Loucy (cell line): ENCODE measurements around the gene TMEM183A.
"Not testable (repeated sequence)": the region's sequence is repeated elsewhere in the genome, so short reads cannot be mapped to it uniquely, and the experiment has no call there.

ENCODE experiments used
- H2AFZ ChIP-seq: fragments of 200-600 bp; sonication (generic); 2 replicates; pipeline ENCODE4 v1.6.0; 2016; ENCODE audit warnings: antibody characterized with exemption, mild to moderate bottlenecking, low read length, moderate library complexity
- H3F3A ChIP-seq: fragments of 200-600 bp; 2 replicates; pipeline ENCODE4 v1.6.0; 2016; ENCODE audit warnings: antibody characterized with exemption, low read depth, mild to moderate bottlenecking
- H3K27me3 ChIP-seq: fragments of 200-600 bp; sonication (generic); 2 replicates; pipeline ENCODE4 v1.6.1; 2014; ENCODE audit warnings: low read length, mild to moderate bottlenecking; ENCODE audit not compliant: insufficient read depth, poor library complexity, severe bottlenecking
- H3K36me3 ChIP-seq: fragments of 200-600 bp; sonication (generic); 2 replicates; pipeline ENCODE4 v1.6.1; 2016; ENCODE audit warnings: low read length; ENCODE audit not compliant: insufficient read depth
- H3K4me1 ChIP-seq: fragments of 200-600 bp; sonication (generic); 2 replicates; pipeline ENCODE4 v1.5.1; 2014; ENCODE audit warnings: low read length, mild to moderate bottlenecking; ENCODE audit not compliant: insufficient read depth, poor library complexity, severe bottlenecking
- H3K4me2 ChIP-seq: fragments of 200-600 bp; sonication (generic); 2 replicates; pipeline ENCODE4 v1.6.0; 2014; ENCODE audit warnings: antibody characterized with exemption, low read length, low read depth, mild to moderate bottlenecking; ENCODE audit not compliant: poor library complexity, severe bottlenecking
- H3K4me3 ChIP-seq: fragments of 200-600 bp; sonication (generic); 2 replicates; pipeline ENCODE4 v1.5.1; 2014; ENCODE audit warnings: low read length, mild to moderate bottlenecking, mixed read lengths; ENCODE audit not compliant: poor library complexity, severe bottlenecking
- H3K79me2 ChIP-seq: fragments of 200-600 bp; sonication (generic); 2 replicates; pipeline ENCODE4 v1.6.1; 2014; ENCODE audit warnings: low read length; ENCODE audit not compliant: insufficient read depth
- H3K9ac ChIP-seq: fragments of 200-600 bp; sonication (generic); 2 replicates; pipeline ENCODE4 v1.6.0; 2014; ENCODE audit warnings: mild to moderate bottlenecking, low read depth, low read length, moderate library complexity; ENCODE audit not compliant: poor library complexity, severe bottlenecking
- H3K9me2 ChIP-seq: fragments of 200-600 bp; sonication (generic); replicated peaks from 2 replicates; pipeline ENCODE4 v1.6.1; 2016; ENCODE audit warnings: low read depth, low read length, mixed read lengths
- H3K9me3 ChIP-seq: fragments of 200-600 bp; sonication (generic); 2 replicates; pipeline ENCODE4 v1.6.1; 2014; ENCODE audit warnings: mild to moderate bottlenecking, antibody characterized with exemption, low read length, low read depth; ENCODE audit not compliant: insufficient read depth
- H4K20me1 ChIP-seq: fragments of 200-600 bp; sonication (generic); 2 replicates; pipeline ENCODE4 v1.6.0; 2014; ENCODE audit warnings: antibody characterized with exemption, low read length, mild to moderate bottlenecking; ENCODE audit not compliant: insufficient read depth, poor library complexity, severe bottlenecking
- CTCF ChIP-seq: fragments of 200-600 bp; sonication (generic); conservative IDR thresholded peaks from 2 replicates; pipeline ENCODE4 v1.5.1; 2014; ENCODE audit warnings: mild to moderate bottlenecking, antibody characterized with exemption, low read length
- EZH2phosphoT487 ChIP-seq: fragments of 200-600 bp; IDR thresholded peaks from 2 replicates; pipeline ENCODE4 v1.6.1; 2018; ENCODE audit warnings: antibody characterized with exemption, mild to moderate bottlenecking, moderate library complexity, borderline replicate concordance

The TMEM183A gene

GRCh38 chr1:202979459-202979858, 27.7 kb upstream of the TMEM183A start:
- Histone ChIP-seq H3K27me3 (no peaks in the 10 kb centered on the region), H3K4me3 (no peak overlapping the region), H3K9me3 (no peaks in the 10 kb centered on the region), H4K20me1 (no peaks in the 10 kb centered on the region), H3K9me2 (no peaks in the 10 kb centered on the region), H3K4me2 (no peak overlapping the region), H3K9ac (no peak overlapping the region), H2AFZ (no peak overlapping the region), H3F3A (no peaks in the 10 kb centered on the region), H3K4me1 (no peaks in the 10 kb centered on the region), H3K36me3 (no peaks in the 10 kb centered on the region), H3K79me2 (no peaks in the 10 kb centered on the region)
- TF ChIP-seq EZH2phosphoT487 (no peak), CTCF (no peak)

- no peaks in the 10 kb centered on the region for H4K20me1 ChIP-seq
- no peaks in the 10 kb centered on the region for H3K27me3 ChIP-seq
- no peaks in the 10 kb centered on the region for H3F3A ChIP-seq
- no peaks in the 10 kb centered on the region for H3K9me3 ChIP-seq
- no peak for TF ChIP-seq CTCF
- no peak for TF ChIP-seq EZH2phosphoT487
- H3K4me2 ChIP-seq = no peak overlapping the region
- H3K4me1 ChIP-seq = no peaks in the 10 kb centered on the region
- H3K9ac ChIP-seq = no peak overlapping the region
- no peaks in the 10 kb centered on the region for H3K36me3 ChIP-seq
- H3K79me2 ChIP-seq = no peaks in the 10 kb centered on the region
- no peak overlapping the region for H3K4me3 ChIP-seq
- no peak overlapping the region for H2AFZ ChIP-seq
- H3K9me2 ChIP-seq = no peaks in the 10 kb centered on the region
These were observed 25.2 kb upstream of the TMEM183A start for GRCh38 chr1:202981939-202982338.

GRCh38 chr1:202982715-202983430, 24.3 kb upstream of the TMEM183A start:
- Histone ChIP-seq H4K20me1 (no peaks in the 10 kb centered on the region), H3K4me1 (no peaks in the 10 kb centered on the region), H3K27me3 (no peaks in the 10 kb centered on the region), H3F3A (no peaks in the 10 kb centered on the region), H3K4me3 (no peak overlapping the region), H3K4me2 (no peak overlapping the region), H3K79me2 (no peaks in the 10 kb centered on the region), H3K36me3 (no peaks in the 10 kb centered on the region), H2AFZ (no peak overlapping the region), H3K9ac (no peak overlapping the region), H3K9me3 (no peaks in the 10 kb centered on the region), H3K9me2 (no peaks in the 10 kb centered on the region)
- TF ChIP-seq CTCF (no peak), EZH2phosphoT487 (no peak)

GRCh38 chr1:202986120-202986519, 21.1 kb upstream of the TMEM183A start:
- H3K4me3 ChIP-seq, H3F3A ChIP-seq, H3K9me2 ChIP-seq, H3K4me1 ChIP-seq, H3K79me2 ChIP-seq, H3K4me2 ChIP-seq, H3K36me3 ChIP-seq, H3K9me3 ChIP-seq, H3K9ac ChIP-seq, H2AFZ ChIP-seq, H4K20me1 ChIP-seq, H3K27me3 ChIP-seq: not testable (repeated sequence)
